ENCODE data around the gene UBE2E2.

The UBE2E2 gene

GRCh38 chr3:23422517-23422851, 219.4 kb downstream of the UBE2E2 start:
- TF ChIP-seq, protein P1, sequence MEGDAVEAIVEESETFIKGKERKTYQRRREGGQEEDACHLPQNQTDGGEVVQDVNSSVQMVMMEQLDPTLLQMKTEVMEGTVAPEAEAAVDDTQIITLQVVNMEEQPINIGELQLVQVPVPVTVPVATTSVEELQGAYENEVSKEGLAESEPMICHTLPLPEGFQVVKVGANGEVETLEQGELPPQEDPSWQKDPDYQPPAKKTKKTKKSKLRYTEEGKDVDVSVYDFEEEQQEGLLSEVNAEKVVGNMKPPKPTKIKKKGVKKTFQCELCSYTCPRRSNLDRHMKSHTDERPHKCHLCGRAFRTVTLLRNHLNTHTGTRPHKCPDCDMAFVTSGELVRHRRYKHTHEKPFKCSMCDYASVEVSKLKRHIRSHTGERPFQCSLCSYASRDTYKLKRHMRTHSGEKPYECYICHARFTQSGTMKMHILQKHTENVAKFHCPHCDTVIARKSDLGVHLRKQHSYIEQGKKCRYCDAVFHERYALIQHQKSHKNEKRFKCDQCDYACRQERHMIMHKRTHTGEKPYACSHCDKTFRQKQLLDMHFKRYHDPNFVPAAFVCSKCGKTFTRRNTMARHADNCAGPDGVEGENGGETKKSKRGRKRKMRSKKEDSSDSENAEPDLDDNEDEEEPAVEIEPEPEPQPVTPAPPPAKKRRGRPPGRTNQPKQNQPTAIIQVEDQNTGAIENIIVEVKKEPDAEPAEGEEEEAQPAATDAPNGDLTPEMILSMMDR (IDR thresholded peaks at IDR 0.05; ENCODE audit: extremely low read depth, missing control alignments) = no peak
- no peak for DNase-seq (ENCODE audit: low spot score)

DNA sequence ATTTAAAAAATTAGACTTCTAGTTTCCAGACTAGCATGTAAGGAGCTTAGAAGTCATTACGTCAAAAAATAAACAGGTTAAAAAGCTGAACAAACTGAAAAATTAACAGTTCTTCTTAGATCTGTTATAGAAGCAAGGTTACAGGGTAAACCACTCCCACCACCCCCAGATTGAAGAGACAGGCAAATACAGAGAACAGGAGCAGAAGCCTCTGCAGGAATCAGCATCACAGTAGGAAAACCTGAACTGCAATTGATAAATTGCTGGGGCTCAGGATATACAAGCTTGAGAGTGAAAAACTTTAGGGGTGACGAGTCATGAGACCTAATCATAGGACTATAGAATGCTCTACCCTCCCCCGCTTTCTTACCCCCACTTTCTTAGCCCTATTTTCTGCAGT, 222.3 kb downstream of the UBE2E2 start:
- TF ChIP-seq, protein P1 (IDR thresholded peaks at IDR 0.05; ENCODE audit: extremely low read depth, missing control alignments) = no peak
- DNase-seq (ENCODE audit: low spot score) = no peak

- TF ChIP-seq, protein P1 (IDR thresholded peaks at IDR 0.05; ENCODE audit: extremely low read depth, missing control alignments) = no peak
- DNase-seq (ENCODE audit: low spot score) = no peak
Observed at GRCh38 chr3:23430781-23431398, 227.8 kb downstream of the UBE2E2 start.

GRCh38 chr3:23431764-23432163, 228.6 kb downstream of the UBE2E2 start:
- DNase-seq (ENCODE audit: low spot score) = no peak

GRCh38 chr3:23435318-23435717, 232.2 kb downstream of the UBE2E2 start:
- TF ChIP-seq, protein P1 (IDR thresholded peaks at IDR 0.05; ENCODE audit: extremely low read depth, missing control alignments) = no peak
- DNase-seq (ENCODE audit: low spot score) = no peak

More at GRCh38 chr3:23431764-23432163, 228.6 kb downstream of the UBE2E2 start:
- TF ChIP-seq, protein P1 (IDR thresholded peaks at IDR 0.05; ENCODE audit: extremely low read depth, missing control alignments) = no peak

DNA sequence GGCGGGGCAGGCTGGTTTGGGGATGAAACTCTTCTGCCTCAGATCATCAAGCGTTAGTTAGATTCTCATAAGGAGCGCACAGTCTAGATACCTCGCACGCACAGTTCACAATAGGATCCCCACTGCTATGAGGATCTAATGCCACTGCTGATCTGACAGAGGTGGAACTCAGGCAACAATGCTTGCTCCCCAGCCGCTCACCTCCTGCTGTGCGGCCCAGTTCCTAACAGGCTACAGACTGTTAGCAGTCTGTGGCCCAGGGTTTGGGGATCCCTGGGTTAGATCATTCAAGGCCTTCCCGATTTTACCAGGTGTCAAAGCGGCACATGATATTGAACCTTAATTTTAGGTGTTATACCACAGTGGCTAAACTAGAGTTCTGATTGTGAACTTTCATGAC, 232.8 kb downstream of the UBE2E2 start:
- DNase-seq (ENCODE audit: low spot score) = no peak
- TF ChIP-seq, protein P1 (IDR thresholded peaks at IDR 0.05; ENCODE audit: extremely low read depth, missing control alignments) = no peak

GRCh38 chr3:23437484-23438145, 234.5 kb downstream of the UBE2E2 start:
- TF ChIP-seq, protein P1 (IDR thresholded peaks at IDR 0.05; ENCODE audit: extremely low read depth, missing control alignments) = no peak
- DNase-seq (ENCODE audit: low spot score) = no peak
